Activated CD4-positive, alpha-beta memory T cell treated with anti-CD3 and anti-CD28 coated beads, Interleukin-2, amount 10 ng/mL, durations not matched to agents 7 days and 5 days (primary cell): ENCODE measurements around the gene FBXO34. TPM values are rescaled to one million over a fixed set of nuclear protein-coding genes. Genes with fewer than 3 reads are reported as not detected.
"Not testable (repeated sequence)": the region's sequence is repeated elsewhere in the genome, so short reads cannot be mapped to it uniquely, and the experiment has no call there.

Experiments
- CTCF ChIA-PET: fragments of 350-600 bp; sonication (Branson Sonifier 250); formaldehyde crosslinking; loops from one replicate; lab custom pipeline; 2021; ENCODE audit warnings: antibody characterized with exemption, inconsistent platforms; lab: Charles Lee
- POLR2A ChIA-PET: fragments of 350-600 bp; sonication (Branson Sonifier 250); formaldehyde crosslinking; loops from one replicate; lab custom pipeline; 2021; ENCODE audit warnings: antibody characterized with exemption; lab: Charles Lee
- DNase-seq: peaks from one replicate; pipeline ENCODE4 v3.0.0-alpha.2; 2020
- H3K27ac Mint-ChIP-seq: one replicate; pipeline ENCODE4 v1.8.0; 2021; ENCODE audit warnings: mild to moderate bottlenecking, mixed read lengths
- H3K27me3 Mint-ChIP-seq: one replicate; pipeline ENCODE4 v1.8.0; 2021; ENCODE audit warnings: mixed read lengths
- H3K36me3 Mint-ChIP-seq: one replicate; pipeline ENCODE4 v1.8.0; 2021; ENCODE audit warnings: low read depth, mixed read lengths
- H3K4me1 Mint-ChIP-seq: one replicate; pipeline ENCODE4 v1.8.0; 2021; ENCODE audit warnings: mixed read lengths
- H3K4me3 Mint-ChIP-seq: one replicate; pipeline ENCODE4 v1.8.0; 2021; ENCODE audit warnings: mild to moderate bottlenecking, mixed read lengths
- H3K9me3 Mint-ChIP-seq: one replicate; pipeline ENCODE4 v1.8.0; 2021; ENCODE audit warnings: mixed read lengths
- total RNA-seq, 2 experiments: library from RNA; stranded (reverse); gene quantifications; one replicate each; pipeline ENCODE4 v1.2.3, GENCODE V29; 2021

FBXO34 gene
- total RNA-seq, 2 experiments from 2014 or later: 25.1 to 25.5 TPM

- Mint-ChIP-seq H3K27ac (no peak overlapping the region), H3K4me1 (peaks cover 64% of the 10 kb centered on the region), H3K36me3 (peaks cover 7% of the 10 kb centered on the region), H3K27me3 (no peaks in the 10 kb centered on the region), H3K9me3 (no peaks in the 10 kb centered on the region), H3K4me3 (no peak overlapping the region)
- ChIA-PET POLR2A (no interaction called here), CTCF (interaction anchor here (0.8 kb wide), 1 partner anchor 15 kb away, joined by 3 read pairs; no protein-coding TSS in a partner anchor)
- no peak for DNase-seq
Observed at GRCh38 chr14:55339770-55340169, 68.5 kb downstream of the FBXO34 start.

- ChIA-PET CTCF (interaction anchor here (0.8 kb wide), 1 partner anchor 14 kb away, joined by 3 read pairs; no protein-coding TSS in a partner anchor), POLR2A (no interaction called here)
- no peaks in the 10 kb centered on the region for H3K27me3 Mint-ChIP-seq
- H3K4me3 Mint-ChIP-seq: no peak overlapping the region
- no peak for DNase-seq
- H3K36me3 Mint-ChIP-seq: peaks cover 2% of the 10 kb centered on the region
- no peaks in the 10 kb centered on the region for H3K9me3 Mint-ChIP-seq
- H3K4me1 Mint-ChIP-seq: peaks cover 57% of the 10 kb centered on the region
- H3K27ac Mint-ChIP-seq: no peak overlapping the region
Observed at GRCh38 chr14:55340482-55340881, 69.3 kb downstream of the FBXO34 start.

- Mint-ChIP-seq H3K4me1 (peaks cover 52% of the 10 kb centered on the region), H3K27me3 (no peaks in the 10 kb centered on the region), H3K36me3 (peaks cover 2% of the 10 kb centered on the region), H3K9me3 (no peaks in the 10 kb centered on the region), H3K4me3 (no peak overlapping the region), H3K27ac (no peak overlapping the region)
- no peak for DNase-seq
- CTCF ChIA-PET: interaction anchor here (2.3 kb wide), 1 partner anchor 13 kb away, joined by 10 read pairs; no protein-coding TSS in a partner anchor
- POLR2A ChIA-PET: no interaction called here
Observed at GRCh38 chr14:55341781-55342180, 70.6 kb downstream of the FBXO34 start.

GRCh38 chr14:55344582-55345163, 73.5 kb downstream of the FBXO34 start:
- H3K4me1 Mint-ChIP-seq: peaks cover 41% of the 10 kb centered on the region
- H3K27ac Mint-ChIP-seq, POLR2A ChIA-PET, H3K9me3 Mint-ChIP-seq, DNase-seq, H3K36me3 Mint-ChIP-seq, H3K4me3 Mint-ChIP-seq, H3K27me3 Mint-ChIP-seq: not testable (repeated sequence)
- CTCF ChIA-PET: interaction anchor here (2.2 kb wide), 1 partner anchor 9 kb away, joined by 7 read pairs; no protein-coding TSS in a partner anchor

- Mint-ChIP-seq H3K27me3 (no peaks in the 10 kb centered on the region), H3K4me3 (no peak overlapping the region), H3K36me3 (peaks cover 18% of the 10 kb centered on the region), H3K4me1 (peaks cover 27% of the 10 kb centered on the region), H3K27ac (no peak overlapping the region), H3K9me3 (no peaks in the 10 kb centered on the region)
- ChIA-PET POLR2A (interaction anchor here (1.0 to 3.9 kb wide), 4 partner anchors 14 to 38 kb away, joined by 3 to 23 read pairs (median 4); no protein-coding TSS in a partner anchor), CTCF (interaction anchor here (0.9 to 2.2 kb wide), 2 partner anchors 7 to 13 kb away, joined by 3 to 7 read pairs; no protein-coding TSS in a partner anchor)
- DNase-seq: no peak
Observed at GRCh38 chr14:55347040-55347439, 75.8 kb downstream of the FBXO34 start.

- Mint-ChIP-seq H3K4me3 (no peak overlapping the region), H3K4me1 (peaks cover 27% of the 10 kb centered on the region), H3K9me3 (no peaks in the 10 kb centered on the region), H3K36me3 (peaks cover 21% of the 10 kb centered on the region), H3K27me3 (no peaks in the 10 kb centered on the region), H3K27ac (no peak overlapping the region)
- DNase-seq: no peak
- POLR2A ChIA-PET: interaction anchor here (1.4 to 3.9 kb wide), 3 partner anchors 14 to 77 kb away, joined by 3 to 23 read pairs (median 6); no protein-coding TSS in a partner anchor
- CTCF ChIA-PET: interaction anchor here (0.7 to 1.0 kb wide), 3 partner anchors 10 to 50 kb away, joined by 3 read pairs; no protein-coding TSS in a partner anchor
Observed at GRCh38 chr14:55347748-55348147, 76.5 kb downstream of the FBXO34 start.

GRCh38 chr14:55348766-55349453, 77.7 kb downstream of the FBXO34 start:
- Mint-ChIP-seq H3K9me3 (no peaks in the 10 kb centered on the region), H3K4me3 (peak overlapping the region; percentile 2), H3K27me3 (no peaks in the 10 kb centered on the region), H3K27ac (no peak overlapping the region), H3K4me1 (peaks cover 38% of the 10 kb centered on the region), H3K36me3 (peaks cover 21% of the 10 kb centered on the region)
- CTCF ChIA-PET: interaction anchor here (0.6 to 9.8 kb wide), 3 partner anchors 11 to 137 kb away, joined by 3 to 184 read pairs (median 3); partner anchors contain the start of gene FBXO34
- POLR2A ChIA-PET: interaction anchor here (1.4 to 3.9 kb wide), 3 partner anchors 11 to 78 kb away, joined by 3 to 23 read pairs (median 16); no protein-coding TSS in a partner anchor
- DNase-seq: no peak

GRCh38 chr14:55349565-55349964, 78.3 kb downstream of the FBXO34 start:
- no peak for DNase-seq
- Mint-ChIP-seq H3K27me3 (no peaks in the 10 kb centered on the region), H3K27ac (no peak overlapping the region), H3K9me3 (no peaks in the 10 kb centered on the region), H3K36me3 (peaks cover 21% of the 10 kb centered on the region), H3K4me3 (no peak overlapping the region), H3K4me1 (peaks cover 41% of the 10 kb centered on the region)
- CTCF ChIA-PET: interaction anchor here (9.8 kb wide), 1 partner anchor 81 kb away, joined by 184 read pairs; the partner anchor contains the start of gene FBXO34
- POLR2A ChIA-PET: interaction anchor here (3.5 to 3.9 kb wide), 2 partner anchors 12 to 16 kb away, joined by 16 to 23 read pairs; no protein-coding TSS in a partner anchor

- DNase-seq: no peak
- Mint-ChIP-seq H3K27me3 (no peaks in the 10 kb centered on the region), H3K4me1 (peaks cover 43% of the 10 kb centered on the region), H3K36me3 (peaks cover 23% of the 10 kb centered on the region), H3K27ac (no peak overlapping the region), H3K4me3 (no peak overlapping the region), H3K9me3 (no peaks in the 10 kb centered on the region)
- POLR2A ChIA-PET: interaction anchor here (1.0 to 3.5 kb wide), 2 partner anchors 13 to 17 kb away, joined by 3 to 16 read pairs; no protein-coding TSS in a partner anchor
- CTCF ChIA-PET: interaction anchor here (9.8 kb wide), 1 partner anchor 82 kb away, joined by 184 read pairs; the partner anchor contains the start of gene FBXO34
Observed at GRCh38 chr14:55350461-55350860, 79.2 kb downstream of the FBXO34 start.

GRCh38 chr14:55351111-55351510, 79.9 kb downstream of the FBXO34 start:
- CTCF ChIA-PET: interaction anchor here (9.8 kb wide), 1 partner anchor 83 kb away, joined by 184 read pairs; the partner anchor contains the start of gene FBXO34
- POLR2A ChIA-PET: interaction anchor here (1.0 to 3.5 kb wide), 4 partner anchors 14 to 79 kb away, joined by 3 to 16 read pairs (median 6); partner anchors contain the start of gene FBXO34
- H3K27ac Mint-ChIP-seq: no peak overlapping the region

GRCh38 chr14:55352201-55352600, 81.0 kb downstream of the FBXO34 start:
- H3K4me1 Mint-ChIP-seq: peaks cover 45% of the 10 kb centered on the region
- ChIA-PET CTCF (interaction anchor here (0.6 to 9.8 kb wide), 2 partner anchors 84 to 160 kb away, joined by 3 to 184 read pairs; partner anchors contain the start of gene FBXO34), POLR2A (interaction anchor here (0.8 to 2.0 kb wide), 4 partner anchors 19 to 301 kb away, joined by 3 to 9 read pairs (median 3); partner anchors contain the start of genes FBXO34 and MAPK1IP1L)
- H3K27me3 Mint-ChIP-seq: no peaks in the 10 kb centered on the region
- no peak for DNase-seq
- peaks cover 23% of the 10 kb centered on the region for H3K36me3 Mint-ChIP-seq
- no peaks in the 10 kb centered on the region for H3K9me3 Mint-ChIP-seq
- no peak overlapping the region for H3K27ac Mint-ChIP-seq
- H3K4me3 Mint-ChIP-seq: no peak overlapping the region

More at GRCh38 chr14:55351111-55351510, 79.9 kb downstream of the FBXO34 start:
- Mint-ChIP-seq H3K36me3 (peaks cover 23% of the 10 kb centered on the region), H3K9me3 (no peaks in the 10 kb centered on the region), H3K4me3 (no peak overlapping the region), H3K27me3 (no peaks in the 10 kb centered on the region), H3K4me1 (peaks cover 43% of the 10 kb centered on the region)
- DNase-seq: no peak
